K562 (cell line): Measurements from ENCODE around the gene EDN2. TPM values are rescaled to one million over a fixed set of nuclear protein-coding genes. Genes with fewer than 3 reads are reported as not detected.
A peak's percentile ranks its signal among the peaks of the same experiment; 100 is the strongest.

Experiments
- ATAC-seq: fragments of 200-7000 bp; cut with Tn5 transposase; 3 replicates; pipeline ENCODE4 v1.9.1; 2020; ENCODE audit warnings: moderate library complexity
- BruUV-seq: library from RNA; stranded (reverse); fragments of 400-500 nt; replicated peaks from 2 replicates; lab custom pipeline; 2021; lab: Mats Ljungman, UMichigan
- CTCF ChIA-PET: fragments of 300-600 bp; formaldehyde crosslinking; extraction: SDS; loops from one replicate; lab custom pipeline; 2021; ENCODE audit warnings: low intra/inter-chr PET ratio; lab: Yijun Ruan, JAX
- POLR2A ChIA-PET: fragments of 300-600, 350-650 bp; sonication (Branson Sonifier 250); formaldehyde crosslinking; extraction: SDS; loops from one replicate; lab custom pipeline; 2021; ENCODE audit warnings: antibody characterized with exemption, inconsistent platforms; lab: Yijun Ruan, JAX
- DNase-seq, 4 experiments: peaks; one replicate each; pipeline versions ENCODE4 v3.0.0 to v3.0.0-alpha.2; 2011 to 2018; ENCODE audit warnings: low spot score in 3 of 4, mixed read lengths in 3 of 4; ENCODE audit errors: extremely low read depth in 1 of 4
- FAIRE-seq: peaks from 2 replicates; lab custom pipeline; 2011; peaks lifted over from hg19 to GRCh38; lab: Jason Lieb, UNC
- H2AFZ ChIP-seq: 2 replicates; pipeline ENCODE4 v1.6.0; 2011; ENCODE audit warnings: low read depth, low read length, control low read depth, inconsistent platforms
- H3K27ac ChIP-seq: fragments of 200-600 bp; 3 replicates; pipeline ENCODE4 v1.8.0; 2011; ENCODE audit warnings: low read depth, mild to moderate bottlenecking, control low read depth, inconsistent platforms, low read length, moderate library complexity, mixed read lengths; ENCODE audit errors: extremely low read depth
- H3K27me3 ChIP-seq, 2 experiments: fragments of 300-600 bp in 1 of 2; 2 replicates in 1 of 2; 3 replicates in 1 of 2; pipeline versions ENCODE4 v1.6.0 to v1.8.0; 2011; ENCODE audit warnings: inconsistent platforms in 2 of 2, low read length in 2 of 2, mild to moderate bottlenecking in 1 of 2, mixed read lengths in 1 of 2, moderate library complexity in 1 of 2; ENCODE audit not compliant: control insufficient read depth in 2 of 2, insufficient read depth in 2 of 2
- H3K36me3 ChIP-seq: fragments of 300-600 bp; 3 replicates; pipeline ENCODE4 v1.8.0; 2011; ENCODE audit warnings: mild to moderate bottlenecking, low read length, inconsistent platforms; ENCODE audit not compliant: control insufficient read depth, insufficient read depth
- H3K4me1 ChIP-seq, 2 experiments: fragments of 200-600 bp in 1 of 2; replicated peaks in 1 of 2; 2 replicates in 1 of 2; 3 replicates in 1 of 2; pipeline versions ENCODE4 v1.5.1 to v1.8.0; 2011; ENCODE audit warnings: inconsistent platforms in 2 of 2, low read length in 2 of 2, mild to moderate bottlenecking in 1 of 2, mixed read lengths in 1 of 2, moderate library complexity in 1 of 2; ENCODE audit not compliant: control insufficient read depth in 2 of 2, insufficient read depth in 2 of 2
- H3K4me2 ChIP-seq: 2 replicates; pipeline ENCODE4 v1.6.1; 2011; ENCODE audit warnings: low read length, control low read depth, inconsistent platforms, mixed read lengths; ENCODE audit not compliant: insufficient read depth
- H3K4me3 ChIP-seq: fragments of 200-600 bp; sonication (generic), shearing (Covaris generic); 2 replicates; pipeline ENCODE4 v1.5.1; 2016; ENCODE audit warnings: control low read depth, inconsistent platforms
- H3K79me2 ChIP-seq: fragments of 200-600 bp; 3 replicates; pipeline ENCODE4 v1.8.0; 2011; ENCODE audit warnings: low read length, inconsistent platforms; ENCODE audit not compliant: control insufficient read depth, insufficient read depth
- H3K9ac ChIP-seq, 2 experiments: 2 replicates each; pipeline versions ENCODE4 v1.6.0 to v1.6.1; 2011; ENCODE audit warnings: low read depth in 2 of 2, low read length in 2 of 2, control low read depth in 1 of 2, inconsistent platforms in 1 of 2, mild to moderate bottlenecking in 1 of 2, mixed read lengths in 1 of 2; ENCODE audit not compliant: insufficient read depth in 1 of 2
- H3K9me1 ChIP-seq: one replicate; pipeline ENCODE4 v1.6.0; 2011; ENCODE audit warnings: inconsistent platforms, mild to moderate bottlenecking, low read length, moderate library complexity; ENCODE audit not compliant: control insufficient read depth, insufficient read depth
- H3K9me3 ChIP-seq: replicated peaks from 2 replicates; pipeline ENCODE4 v1.5.1; 2011; ENCODE audit warnings: low read depth, low read length, inconsistent platforms; ENCODE audit not compliant: control insufficient read depth, insufficient read depth
- H4K20me1 ChIP-seq: replicated peaks from 2 replicates; pipeline ENCODE4 v1.6.1; 2011; ENCODE audit warnings: low read length, inconsistent platforms, mixed read lengths; ENCODE audit not compliant: control insufficient read depth, insufficient read depth
- E4F1 ChIP-seq: fragments of 250-450 bp; sonication (Bioruptor Pico); IDR thresholded peaks from 2 replicates; pipeline ENCODE4 v1.5.0; 2021; ENCODE audit warnings: mild to moderate bottlenecking, borderline replicate concordance
- FOXJ3 ChIP-seq: sonication (generic); formaldehyde crosslinking; IDR thresholded peaks from 2 replicates; pipeline ENCODE4 v1.4.0; 2020; ENCODE audit warnings: mild to moderate bottlenecking, missing genetic modification reagents
- HNRNPK ChIP-seq: fragments of 200-400 bp; formaldehyde crosslinking; IDR thresholded peaks from one replicate; pipeline ENCODE4 v1.6.1; 2018; ENCODE audit warnings: mild to moderate bottlenecking, low read depth, low read length; ENCODE audit not compliant: poor library complexity, severe bottlenecking
- ILK ChIP-seq: fragments of 450-650 bp; IDR thresholded peaks from 2 replicates; pipeline ENCODE4 v1.6.1; 2016; ENCODE audit warnings: missing genetic modification characterization, low read depth, mild to moderate bottlenecking, missing compliant biosample characterization, moderate library complexity, borderline replicate concordance
- MEF2D ChIP-seq: conservative IDR thresholded peaks from 2 replicates; pipeline ENCODE4 v1.6.1; 2016; ENCODE audit warnings: low read depth, missing genetic modification characterization, missing compliant biosample characterization
- MNT ChIP-seq, 2 experiments: fragments of 450-650 bp; conservative IDR thresholded peaks; 2 replicates each; pipeline ENCODE4 v1.6.1; 2017; ENCODE audit warnings: mild to moderate bottlenecking in 2 of 2, moderate library complexity in 2 of 2
- SFPQ ChIP-seq: fragments of 200-400 bp; formaldehyde crosslinking; IDR thresholded peaks from 2 replicates; pipeline ENCODE4 v1.6.1; 2017; ENCODE audit warnings: mild to moderate bottlenecking, low read depth, low read length, moderate library complexity
- TOE1 ChIP-seq, 2 experiments: fragments of 450-650 bp in 1 of 2; sonication (generic) in 1 of 2; formaldehyde crosslinking in 1 of 2; IDR thresholded peaks; 2 replicates each; pipeline versions ENCODE4 v1.7.1 to v1.8.0; 2016 to 2022; ENCODE audit warnings: borderline replicate concordance in 2 of 2, mild to moderate bottlenecking in 2 of 2, antibody characterized with exemption in 1 of 2, inconsistent platforms in 1 of 2, low read depth in 1 of 2, missing genetic modification reagents in 1 of 2, moderate library complexity in 1 of 2
- USF1 ChIP-seq: sonication (generic); formaldehyde crosslinking; IDR thresholded peaks from 2 replicates; pipeline ENCODE4 v1.9.0; 2022; ENCODE audit warnings: mild to moderate bottlenecking, missing genetic modification reagents
- USF2 ChIP-seq: sonication (generic); formaldehyde crosslinking; IDR thresholded peaks from 2 replicates; pipeline ENCODE4 v1.5.0; 2020; ENCODE audit warnings: missing genetic modification reagents
- WGBS: fragments of 100-300 bp; shearing (Covaris generic); methylation state at CpG from one replicate; pipeline ENCODE4 v1.1.6; 2016; ENCODE audit warnings: low coverage, mixed read lengths; ENCODE audit not compliant: insufficient coverage; ENCODE audit errors: missing lambda C conversion rate; 5-methylcytosine and 5-hydroxymethylcytosine counted together
- in situ Hi-C: fragments of 300-500 bp; cut with MboI; formaldehyde crosslinking; loops from 4 replicates; pipeline ENCODE4 v1.15.0; 2018; ENCODE audit warnings: inconsistent platforms, mixed read lengths
- intact Hi-C: fragments of 100-400 bp; cut with micrococcal nuclease; formaldehyde crosslinking; loops from 2 replicates; pipeline ENCODE4 v1.14.2; 2022
- polyA plus RNA-seq, 8 experiments: library from polyadenylated mRNA; depleted of rRNA in 4 of 8; stranded (reverse) in 5 of 8; unstranded in 3 of 8; fragments of >200 nt; fragmentation: Nextera tagmentation in 2 of 8; fragmentation: Illumina TruSeq in 1 of 8; extraction: Ambion mirVana in 2 of 8; extraction: Trizol in 1 of 8; gene quantifications; 2 replicates each; pipeline versions ENCODE4 v1.2.1 to v1.2.3, GENCODE V29; 2011 to 2014; ENCODE audit warnings: inconsistent platforms in 1 of 8, missing spikeins in 1 of 8
- total RNA-seq, 7 experiments: library from RNA; depleted of rRNA in 6 of 7; stranded (reverse); fragments of >200 nt in 6 of 7; fragmentation: Illumina TruSeq in 2 of 7; extraction: Trizol in 2 of 7; gene quantifications; 2 replicates each; pipeline versions ENCODE4 v1.2.1 to v1.2.3, GENCODE V29; 2011 to 2021; ENCODE audit warnings: low replicate concordance in 1 of 7

The EDN2 gene
- total and polyA plus RNA-seq, 9 of the 15 experiments (the other 6 are each of a cell fraction or from before 2014, with no cell fraction given), result not detected

GRCh38 chr1:41503538-41504113 lies 19.1 kb upstream of the EDN2 start:
- no TSS peak for BruUV-seq
- Histone ChIP-seq H3K4me1 (peaks cover 5 to 9% of the 10 kb centered on the region in 2 experiments; a peak in 4 of 5 replicates), H3K4me2 (no peak overlapping the region; the same call in 1 of the 2 replicates), H3K4me3 (no peak overlapping the region), H3K36me3 (no peaks in the 10 kb centered on the region), H3K79me2 (no peaks in the 10 kb centered on the region), H3K9ac (no peak overlapping the region), H3K27me3 (peaks cover 29 to 56% of the 10 kb centered on the region in 2 experiments), H4K20me1 (no peaks in the 10 kb centered on the region; the same call in 1 of the 2 replicates), H3K27ac (no peak overlapping the region), H2AFZ (no peak overlapping the region), H3K9me3 (no peaks in the 10 kb centered on the region), H3K9me1 (no peaks in the 10 kb centered on the region)
- 12% methylated on average over 9 of the region's 11 CpGs for WGBS
- ChIA-PET CTCF (no interaction called here), POLR2A (no interaction called here)
- FAIRE-seq (peak; percentile 76), DNase-seq (peak in 3 of 4 experiments; percentile 49 to 65 (median 60)), ATAC-seq (peak; percentile 47)
- in situ Hi-C loops (no loop called here), intact Hi-C loops (no loop called here)
- TF ChIP-seq E4F1, result no peak
- no peak for TF ChIP-seq MEF2D (tag)
- no peak for TF ChIP-seq SFPQ
- TF ChIP-seq TOE1 (IDR thresholded peaks at IDR 0.05; ENCODE audit: borderline replicate concordance), result peak; percentile 93
- TF ChIP-seq TOE1 (CRISPR knock-in tag; IDR thresholded peaks at IDR 0.05; ENCODE audit: borderline replicate concordance, low read depth), result no peak
- TF ChIP-seq USF2 (CRISPR knock-in tag), result peak; percentile 71
- TF ChIP-seq USF1 (CRISPR knock-in tag), result peak; percentile 76
- no peak for TF ChIP-seq ILK (tag)
- no peak for TF ChIP-seq FOXJ3 (CRISPR knock-in tag)
- TF ChIP-seq MNT (conservative IDR thresholded peaks at IDR 0.05), result peak in 1 of 2 experiments; percentile 40; a peak in 1 of 4 replicates
- TF ChIP-seq HNRNPK, result no peak
